Psoas muscle (tissue), 8 donors: ENCODE measurements around the gene CD180. TPM values are rescaled to one million over a fixed set of nuclear protein-coding genes. Genes with fewer than 3 reads are reported as not detected.

Experiments
- ATAC-seq, 4 donors: fragments of 200-7000 bp; cut with Tn5 transposase; one replicate each; pipeline ENCODE4 v1.9.1; 2020; ENCODE audit warnings: moderate library complexity in 3 of 4, mild to moderate bottlenecking in 2 of 4
- DNase-seq, 2 donors: peaks; one replicate each; pipeline ENCODE4 v3.0.0-alpha.2; 2020
- H3K27ac ChIP-seq: fragments of 200-600 bp; one replicate; pipeline ENCODE4 v1.8.0; 2022
- H3K27me3 ChIP-seq, 3 donors: fragments of 200-600 bp in 1 of 3; one replicate each; pipeline versions ENCODE4 v1.6.1 to v1.8.0; 2013 to 2022; ENCODE audit warnings: low read length in 2 of 3, mild to moderate bottlenecking in 2 of 3, moderate library complexity in 1 of 3; ENCODE audit not compliant: insufficient read depth in 3 of 3
- H3K36me3 ChIP-seq, 2 donors: fragments of 200-600 bp in 1 of 2; one replicate each; pipeline versions ENCODE4 v1.6.1 to v1.8.0; 2013 to 2022; ENCODE audit warnings: low read depth in 1 of 2, mild to moderate bottlenecking in 1 of 2, moderate library complexity in 1 of 2; ENCODE audit not compliant: insufficient read depth in 1 of 2
- H3K4me1 ChIP-seq: fragments of 200-600 bp; one replicate; pipeline ENCODE4 v1.8.0; 2022
- H3K4me3 ChIP-seq: fragments of 200-600 bp; one replicate; pipeline ENCODE4 v1.8.0; 2022; ENCODE audit warnings: mild to moderate bottlenecking
- H3K9me3 ChIP-seq: fragments of 200-600 bp; one replicate; pipeline ENCODE4 v1.8.0; 2022
- CTCF ChIP-seq: fragments of 200-600 bp; IDR thresholded peaks from one replicate; pipeline ENCODE4 v1.8.0; 2022; ENCODE audit warnings: antibody characterized with exemption
- WGBS, 3 donors: extraction: QIAGEN DNeasy Blood & Tissue Kit; methylation state at CpG; one replicate each; pipeline versions ENCODE4 v1.1.6 to v1.1.7; 2013; 5-methylcytosine and 5-hydroxymethylcytosine counted together
- intact Hi-C, 2 donors: fragments of 100-400 bp; cut with DNase I; formaldehyde crosslinking; loops; one replicate each; pipeline versions ENCODE4 v1.11.0 to v1.14.2; 2022
- polyA plus RNA-seq, 3 donors: library from polyadenylated mRNA; stranded (reverse); fragments of 200-250 nt; gene quantifications; one replicate each; pipeline ENCODE4 v1.2.3, GENCODE V29; 2013
- total RNA-seq, 4 donors: library from RNA; stranded (reverse); fragmentation: NEBNext Ultra II Directional in 2 of 4; extraction: Animal tissue kit (Norgen Biotek cat#: 25700) in 2 of 4; gene quantifications; one replicate each; pipeline versions ENCODE4 v1.2.1 to v1.2.4, GENCODE V29; 2021 to 2023
- donor health status: healthy with polysubstance abuse.
- donor health status: DM: no; HTN: no; CAD: no; lungs with moderate emphysema.
- donor health status: Bipolar disorder and iron deficiency.
- donor health status: healthy.
- donor health status: DM: yes; HTN: yes; CAD: no.
- donor health status: DM: no; HTN: no; CAD: no.
- donor health status: DM: no; HTN: no; CAD: no.
- donor health status: DM: yes; HTN: yes; CAD: no.

CD180 gene
- total and polyA plus RNA-seq, 7 donors: 0.06 to 0.74 (median 0.24) TPM

GRCh38 chr5:67238191-67238590 is 41.6 kb upstream of the CD180 start:
- no peak overlapping the region for H3K27ac ChIP-seq
- DNase-seq (no peak), ATAC-seq (no peak)
- intact Hi-C loops: no loop called here
- no peaks in the 10 kb centered on the region for H3K9me3 ChIP-seq
- H3K4me1 ChIP-seq: no peaks in the 10 kb centered on the region
- no peak overlapping the region for H3K4me3 ChIP-seq
- H3K36me3 ChIP-seq: no peaks in the 10 kb centered on the region
- TF ChIP-seq CTCF: no peak
- 92 to 96% (median 93%) methylated on average over 8 of the region's 8 CpGs for whole genome bisulfite sequencing, 3 donors
- no peaks in the 10 kb centered on the region for H3K27me3 ChIP-seq

DNA sequence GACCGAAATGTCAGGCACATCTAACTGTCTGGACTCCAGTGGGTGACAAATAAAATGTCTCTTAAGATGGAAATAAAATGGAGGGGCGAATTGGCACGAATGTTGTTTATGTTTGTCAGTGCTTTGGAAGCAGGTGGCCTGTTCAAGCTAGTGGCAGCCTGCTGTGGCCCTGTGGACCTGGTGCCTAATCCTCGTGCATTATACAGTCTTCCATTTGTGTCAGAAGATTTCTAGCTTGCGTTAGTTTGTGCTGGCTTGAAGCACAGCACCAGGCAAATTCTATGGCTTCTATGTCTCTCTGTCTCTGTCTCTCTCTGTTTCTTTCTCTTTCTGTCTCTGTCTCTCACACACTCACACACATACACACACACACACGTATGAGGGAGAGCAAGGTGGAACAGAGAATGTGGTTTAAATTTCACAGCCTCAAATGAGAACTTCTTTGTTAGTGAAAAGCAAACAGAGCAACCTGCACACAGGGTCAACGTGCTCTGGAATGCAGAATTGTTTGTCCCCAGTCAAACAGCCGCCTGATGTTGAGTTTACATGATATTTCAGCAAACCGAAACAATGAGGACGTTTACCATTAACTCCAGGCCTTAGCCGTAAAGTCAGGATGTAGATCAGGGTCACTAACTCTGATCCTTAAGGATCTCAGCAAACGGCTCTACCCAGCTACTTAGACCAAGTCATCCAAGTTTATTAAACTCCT is 39.0 kb upstream of the CD180 start:
- H3K36me3 ChIP-seq: no peaks in the 10 kb centered on the region
- H3K4me3 ChIP-seq: no peak overlapping the region
- H3K27ac ChIP-seq: peak overlapping the region; percentile 37
- ATAC-seq (no peak), DNase-seq (no peak)
- no peaks in the 10 kb centered on the region for H3K27me3 ChIP-seq
- no peaks in the 10 kb centered on the region for H3K9me3 ChIP-seq
- no peak for TF ChIP-seq CTCF
- intact Hi-C loops: no loop called here
- 87 to 88% (median 88%) methylated on average over 12 of the region's 12 CpGs for whole genome bisulfite sequencing, 3 donors
- no peaks in the 10 kb centered on the region for H3K4me1 ChIP-seq

DNA sequence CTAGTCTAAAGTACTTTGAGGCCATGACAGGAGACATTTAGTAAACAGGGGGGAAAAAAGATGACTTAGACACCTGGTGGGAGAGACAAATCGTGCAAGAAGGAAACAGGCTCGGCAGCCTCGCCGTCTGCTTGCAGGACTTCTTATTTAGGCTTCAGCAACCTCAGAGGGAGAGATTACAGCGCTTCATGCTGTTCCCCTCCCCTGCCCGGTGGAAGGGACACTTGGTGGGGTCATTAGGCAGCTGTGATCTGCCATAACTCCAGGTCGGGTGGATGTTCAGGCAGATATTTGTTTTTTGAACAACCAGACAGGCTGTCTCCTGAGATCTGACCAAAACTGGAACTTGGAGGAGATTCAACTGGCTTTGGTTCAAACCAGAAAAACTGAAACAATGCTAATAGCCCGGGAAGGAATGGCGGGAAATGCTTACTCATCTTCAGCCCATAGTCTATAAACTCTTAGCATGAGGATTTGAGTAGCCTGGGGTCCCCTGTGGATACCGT is 38.1 kb upstream of the CD180 start:
- peak overlapping the region; percentile 35 for H3K4me3 ChIP-seq
- DNase-seq (peak in 1 of 2 donors; percentile 61), ATAC-seq (peak; percentile 25 to 69 (median 54))
- H3K27me3 ChIP-seq: no peaks in the 10 kb centered on the region
- no peak for TF ChIP-seq CTCF
- peak overlapping the region; percentile 24 for H3K27ac ChIP-seq
- H3K9me3 ChIP-seq: no peaks in the 10 kb centered on the region
- 25 to 42% (median 37%) methylated on average over 10 of the region's 10 CpGs for WGBS, 3 donors
- intact Hi-C loops: no loop called here
- no peaks in the 10 kb centered on the region for H3K36me3 ChIP-seq
- no peaks in the 10 kb centered on the region for H3K4me1 ChIP-seq

GRCh38 chr5:67233075-67233474 is 36.5 kb upstream of the CD180 start:
- ATAC-seq: peak in 1 of 4 donors; percentile 36
- WGBS, 3 donors: 49 to 65% (median 65%) methylated on average over 9 of the region's 9 CpGs
- no peaks in the 10 kb centered on the region for H3K9me3 ChIP-seq
- no peaks in the 10 kb centered on the region for H3K27me3 ChIP-seq
- H3K4me3 ChIP-seq: no peak overlapping the region
- peak in 1 of 2 donors; percentile 56 for DNase-seq
- TF ChIP-seq CTCF: no peak
- H3K4me1 ChIP-seq: no peaks in the 10 kb centered on the region
- no peaks in the 10 kb centered on the region for H3K36me3 ChIP-seq
- intact Hi-C loops: no loop called here
- H3K27ac ChIP-seq: no peak overlapping the region
